Erythroblast (primary cell): ENCODE measurements around the gene NKIRAS1.
"Not testable (repeated sequence)": the region's sequence is repeated elsewhere in the genome, so short reads cannot be mapped to it uniquely, and the experiment has no call there.

Experiments
- DNase-seq, 2 experiments: peaks; one replicate each; lab custom pipeline; 2025; lab: John Stamatoyannopoulos, UW
- GATA1 ChIP-seq: IDR thresholded peaks from 2 replicates; pipeline ENCODE4 v1.6.1; 2011; ENCODE audit warnings: low read depth, mild to moderate bottlenecking, control low read depth, low read length, moderate library complexity
- POLR2A ChIP-seq: IDR thresholded peaks from 2 replicates; pipeline ENCODE4 v1.6.1; 2011; ENCODE audit warnings: mild to moderate bottlenecking, low read length

The NKIRAS1 gene

DNA sequence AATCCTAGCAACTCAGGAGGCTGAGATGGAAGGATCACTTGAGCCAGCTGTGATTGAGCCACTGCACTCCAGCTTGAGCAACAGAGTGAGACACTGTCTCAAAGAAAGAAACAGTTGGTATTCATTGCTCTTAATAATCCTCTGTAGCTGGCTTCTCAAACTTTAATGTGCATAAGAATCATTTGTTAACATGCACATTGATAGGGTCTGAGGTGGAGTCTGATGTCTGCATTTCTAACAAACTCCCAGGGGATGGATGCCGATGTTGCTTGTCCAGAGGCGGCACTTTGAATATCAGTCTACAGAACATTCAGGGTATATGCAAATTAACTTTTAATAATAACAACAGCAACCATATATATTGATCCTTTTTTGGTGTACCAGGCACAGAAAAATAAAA is 39.9 kb downstream of the NKIRAS1 start:
- DNase-seq = no peak
- TF ChIP-seq GATA1 = no peak
- TF ChIP-seq POLR2A = no peak

DNA sequence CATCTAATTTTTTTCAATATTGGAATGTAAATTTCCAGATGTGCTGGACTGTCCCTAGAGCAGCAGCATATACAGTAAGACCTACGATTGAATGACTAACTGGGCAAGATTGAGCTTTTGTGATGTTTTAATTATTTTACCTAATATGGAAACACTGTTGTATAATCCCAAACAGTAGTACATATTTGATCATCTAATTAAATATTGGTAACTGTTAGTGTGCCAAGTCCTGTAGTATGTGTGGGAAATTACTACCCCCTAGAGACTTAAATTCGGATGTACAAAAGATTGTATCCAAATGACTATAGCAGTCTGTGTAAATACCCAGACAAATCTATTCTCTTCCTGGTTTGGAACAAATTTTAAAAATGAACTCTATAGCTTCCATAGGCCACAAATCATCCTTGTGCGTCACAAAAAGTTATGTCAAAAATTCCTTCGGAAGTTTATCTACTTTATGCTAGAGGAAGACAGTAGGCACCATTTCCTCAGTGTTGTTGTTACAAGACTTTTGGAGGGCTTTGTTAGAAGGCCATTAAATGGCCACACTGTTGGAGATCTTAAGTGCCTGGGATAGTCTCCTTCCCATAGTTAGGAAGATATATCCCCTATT is 41.6 kb downstream of the NKIRAS1 start:
- TF ChIP-seq GATA1 (no peak), POLR2A (no peak)
- no peak for DNase-seq

DNA sequence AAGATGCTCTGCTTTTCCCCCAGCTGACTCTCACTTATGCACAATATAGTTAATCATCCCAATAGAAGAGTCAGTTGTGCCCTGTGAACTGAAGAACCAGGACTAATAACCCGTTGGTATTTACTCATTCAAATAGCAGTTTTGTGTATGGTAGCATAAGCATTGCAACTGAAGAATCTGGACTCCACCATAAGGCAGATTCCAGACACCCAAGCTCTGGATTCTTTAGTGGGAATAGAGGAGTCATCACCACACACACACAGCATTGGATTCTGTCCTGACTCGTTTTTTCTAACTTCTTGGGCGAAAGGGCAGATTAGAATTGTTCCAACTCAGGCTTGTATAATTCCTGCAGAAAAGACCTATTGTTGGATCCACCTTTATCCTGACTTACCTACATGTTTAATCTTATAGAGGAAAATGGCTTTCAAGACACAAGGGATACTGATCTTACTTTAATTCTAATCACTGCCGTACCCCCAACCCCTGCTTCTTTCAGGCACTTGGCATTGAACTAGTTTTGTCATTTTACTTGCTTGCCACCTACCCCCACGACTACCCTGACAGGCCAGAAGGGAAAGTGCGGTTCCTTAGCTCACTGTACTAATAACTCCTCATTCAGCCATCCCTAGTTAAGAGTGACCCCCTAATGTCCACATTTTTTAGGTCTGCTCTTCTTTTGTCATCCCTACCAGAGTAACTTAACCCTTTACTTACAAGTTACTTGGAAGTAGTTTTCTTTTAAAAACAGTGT is 42.3 kb downstream of the NKIRAS1 start:
- no peak for TF ChIP-seq GATA1
- no peak for TF ChIP-seq POLR2A
- DNase-seq = no peak

DNA sequence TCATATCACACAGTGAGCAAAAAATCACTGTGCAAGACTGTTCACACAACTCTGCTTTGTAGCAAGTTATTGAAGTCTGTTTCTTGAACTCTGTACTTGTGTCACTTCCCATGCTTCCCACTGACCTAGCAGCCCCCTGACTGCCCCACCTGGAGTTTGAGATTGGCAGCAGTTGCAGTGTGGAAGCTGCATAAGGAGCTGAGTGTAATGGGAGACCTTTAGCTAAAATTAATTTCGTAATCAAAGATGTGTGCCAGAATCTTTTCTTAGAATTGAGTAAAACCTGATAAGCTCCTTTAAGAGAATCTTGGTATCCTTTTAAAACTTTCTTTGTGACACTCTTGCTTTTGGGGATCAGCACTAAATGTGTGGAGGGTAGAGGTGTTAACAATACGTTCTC is 42.8 kb downstream of the NKIRAS1 start:
- no peak for DNase-seq
- no peak for TF ChIP-seq POLR2A
- TF ChIP-seq GATA1 = no peak

DNA sequence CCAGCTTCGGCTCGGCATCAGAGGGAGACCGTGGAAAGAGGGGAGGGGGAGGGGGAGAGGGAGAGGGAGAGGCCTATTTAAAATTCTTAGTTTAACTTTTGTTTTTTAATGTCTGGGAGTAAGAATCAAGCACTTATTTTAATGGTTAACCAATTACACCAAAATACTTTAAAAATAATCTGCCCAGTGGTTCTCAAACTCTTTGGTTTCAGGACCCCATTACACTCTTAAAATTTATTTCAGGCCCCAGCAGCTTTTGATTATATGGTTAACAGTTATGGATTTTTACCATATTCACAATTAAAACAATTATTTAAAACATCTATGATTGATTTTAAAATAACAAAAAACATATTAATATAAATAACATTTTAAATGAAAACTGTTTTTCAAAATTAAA is 44.5 kb downstream of the NKIRAS1 start:
- DNase-seq = no peak
- TF ChIP-seq POLR2A (no peak), GATA1 (no peak)

DNA sequence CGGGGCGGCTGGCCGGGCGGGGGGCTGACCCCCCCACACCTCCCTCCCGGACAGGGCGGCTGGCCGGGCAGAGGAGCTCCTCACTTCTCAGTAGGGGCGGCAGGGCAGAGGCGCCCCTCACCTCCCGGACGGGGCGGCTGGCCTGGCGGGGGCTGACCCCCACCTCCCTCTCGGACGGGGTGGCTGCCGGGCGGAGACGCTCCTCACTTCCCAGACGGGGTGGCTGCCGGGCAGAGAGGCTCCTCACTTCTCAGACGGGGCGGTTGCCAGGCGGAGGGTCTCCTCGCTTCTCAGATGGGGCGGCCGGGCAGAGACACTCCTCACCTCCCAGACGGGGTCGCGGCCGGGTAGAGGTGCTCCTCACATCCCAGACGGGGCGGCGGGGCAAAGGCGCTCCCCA is 45.4 kb downstream of the NKIRAS1 start:
- DNase-seq = not testable (repeated sequence)

DNA sequence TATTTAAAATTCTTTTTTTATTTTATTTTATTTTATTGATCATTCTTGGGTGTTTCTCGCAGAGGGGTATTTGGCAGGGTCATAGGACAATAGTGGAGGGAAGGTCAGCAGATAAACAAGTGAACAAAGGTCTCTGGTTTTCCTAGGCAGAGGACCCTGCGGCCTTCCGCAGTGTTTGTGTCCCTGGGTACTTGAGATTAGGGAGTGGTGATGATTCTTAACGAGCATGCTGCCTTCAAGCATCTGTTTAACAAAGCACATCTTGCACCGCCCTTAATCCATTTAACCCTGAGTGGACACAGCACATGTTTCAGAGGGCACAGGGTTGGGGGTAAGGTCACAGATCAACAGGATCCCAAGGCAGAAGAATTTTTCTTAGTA is 46.1 kb downstream of the NKIRAS1 start:
- DNase-seq = not testable (repeated sequence)

DNA sequence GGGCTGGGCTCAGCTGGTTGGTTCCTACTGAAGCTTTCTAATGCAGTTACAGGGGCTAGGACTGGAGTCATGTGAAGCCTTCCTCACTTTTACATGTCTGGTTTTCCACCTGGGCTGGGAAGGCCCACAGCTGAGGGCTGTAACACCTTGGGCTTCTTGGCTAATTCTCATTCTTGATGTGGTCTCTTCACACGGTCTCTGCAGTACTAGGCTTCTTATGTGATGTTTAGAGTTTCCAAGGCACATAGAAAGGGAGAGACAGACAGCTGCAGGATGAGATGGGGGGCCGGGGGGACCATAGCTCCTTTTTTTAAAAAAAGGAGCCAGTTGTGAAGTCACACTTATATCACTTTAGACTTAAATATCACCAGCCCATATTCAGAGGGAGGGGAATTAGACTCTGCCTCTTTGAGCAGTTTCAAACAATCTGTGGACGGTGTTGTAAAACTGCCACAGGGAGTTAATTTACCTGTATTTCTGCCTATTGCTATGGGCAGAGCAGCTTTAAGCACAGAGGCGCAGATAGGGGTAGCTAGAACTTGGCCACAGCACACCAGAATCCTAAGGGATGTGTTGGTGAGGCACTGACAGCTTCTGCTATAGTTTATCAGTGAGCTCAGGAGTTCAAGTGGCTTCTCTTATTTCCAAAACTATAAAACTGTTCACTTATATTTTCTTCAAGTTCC is 46.7 kb downstream of the NKIRAS1 start:
- no peak for DNase-seq
- no peak for TF ChIP-seq POLR2A
- no peak for TF ChIP-seq GATA1

DNA sequence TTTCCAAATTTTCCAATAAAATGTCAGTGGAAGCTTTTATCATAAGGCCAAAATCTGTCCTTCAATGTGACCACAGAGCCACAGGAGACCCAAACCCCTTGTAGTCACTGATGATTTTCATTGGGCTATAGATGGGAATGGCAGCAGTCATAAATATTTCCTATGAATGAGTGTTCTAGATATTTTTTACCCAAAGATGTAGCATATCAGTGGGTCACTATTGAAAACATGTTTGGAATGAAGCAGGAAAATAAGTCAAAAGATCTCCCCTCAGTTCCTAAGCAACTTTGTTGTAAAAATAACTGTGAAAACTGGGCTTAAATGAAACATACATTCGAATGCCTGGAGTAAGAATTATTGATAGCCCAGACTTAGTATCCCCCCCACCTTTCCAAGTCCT is 49.0 kb downstream of the NKIRAS1 start:
- TF ChIP-seq POLR2A (no peak), GATA1 (no peak)
- DNase-seq = no peak

DNA sequence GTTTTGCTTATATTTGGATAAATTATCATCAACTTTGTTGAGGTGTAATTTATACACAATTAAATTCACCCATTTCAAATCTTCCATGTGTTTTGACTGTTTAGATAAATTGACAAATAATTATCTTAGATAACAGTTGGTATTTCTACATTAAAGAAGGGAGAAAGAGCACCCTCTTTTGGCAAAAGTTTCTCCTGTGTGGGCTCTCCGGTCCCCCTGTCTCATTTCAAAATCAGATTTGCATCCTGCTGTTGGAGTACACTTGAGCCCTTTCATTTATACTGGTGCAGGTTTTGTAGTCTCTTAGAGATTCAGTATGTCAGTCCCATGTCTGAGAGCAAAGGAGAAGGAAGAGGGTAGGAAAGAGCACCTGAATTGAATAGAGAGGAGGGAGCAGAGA is 49.4 kb downstream of the NKIRAS1 start:
- DNase-seq = no peak
- TF ChIP-seq POLR2A = no peak
- TF ChIP-seq GATA1 = no peak

DNA sequence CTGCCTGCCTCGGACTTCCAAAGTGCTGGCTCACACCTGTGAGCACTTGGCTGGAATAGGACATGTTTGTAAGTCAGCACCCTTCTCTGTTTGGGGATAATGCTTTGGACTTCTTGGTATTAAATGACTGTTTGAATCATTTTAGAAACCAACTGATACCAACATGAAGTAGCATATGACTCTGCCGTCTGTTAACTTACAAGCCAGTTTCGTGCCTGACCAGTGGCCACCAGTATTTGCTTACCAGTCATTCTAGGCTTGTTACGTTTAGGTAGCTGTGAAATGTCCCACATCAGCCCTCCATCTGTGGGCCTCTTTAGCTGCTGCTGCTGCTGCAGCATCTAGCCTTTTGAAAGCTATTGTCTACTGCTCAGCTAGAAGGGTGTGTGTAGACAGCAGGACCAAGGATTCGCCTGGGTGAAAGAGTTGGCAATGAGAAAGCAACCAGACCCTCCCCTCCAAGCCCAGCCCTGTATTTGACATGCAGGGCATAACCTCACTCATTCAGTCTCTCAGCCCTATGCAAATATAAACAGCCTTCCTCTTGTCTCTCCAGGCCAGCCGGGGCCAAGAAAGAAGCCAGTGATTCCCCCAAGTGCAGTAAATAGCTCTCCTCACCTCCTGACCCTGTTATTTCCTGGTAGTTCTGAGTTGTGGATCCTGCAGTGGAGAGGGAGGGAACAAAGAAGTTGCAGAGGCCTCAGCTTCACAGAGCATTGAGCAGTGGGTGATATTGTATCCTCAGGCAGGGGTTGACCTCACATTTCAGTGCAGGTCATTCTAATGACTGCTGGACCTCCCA is 51.0 kb downstream of the NKIRAS1 start:
- TF ChIP-seq GATA1 (no peak), POLR2A (no peak)
- DNase-seq = no peak

DNA sequence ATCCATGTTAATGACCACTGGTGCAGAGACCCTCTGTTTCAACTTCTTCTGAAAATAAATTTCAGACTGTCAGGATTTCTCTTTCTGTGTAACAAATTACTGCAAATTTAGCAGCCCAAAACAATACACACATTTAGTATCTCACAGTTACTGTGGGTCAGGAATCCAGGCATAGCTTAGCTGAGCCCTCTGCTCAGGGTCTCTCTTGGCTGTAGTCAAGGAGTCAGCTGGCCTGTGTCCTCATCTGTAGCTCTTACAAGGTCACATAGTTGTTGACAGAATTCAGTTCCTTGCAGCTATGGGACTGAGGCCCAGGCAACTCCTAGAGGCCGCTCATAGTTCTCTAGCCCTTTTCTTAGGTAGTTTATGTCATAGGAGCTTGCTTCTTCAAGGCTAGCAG is 51.9 kb downstream of the NKIRAS1 start:
- DNase-seq = no peak
- no peak for TF ChIP-seq GATA1
- no peak for TF ChIP-seq POLR2A

DNA sequence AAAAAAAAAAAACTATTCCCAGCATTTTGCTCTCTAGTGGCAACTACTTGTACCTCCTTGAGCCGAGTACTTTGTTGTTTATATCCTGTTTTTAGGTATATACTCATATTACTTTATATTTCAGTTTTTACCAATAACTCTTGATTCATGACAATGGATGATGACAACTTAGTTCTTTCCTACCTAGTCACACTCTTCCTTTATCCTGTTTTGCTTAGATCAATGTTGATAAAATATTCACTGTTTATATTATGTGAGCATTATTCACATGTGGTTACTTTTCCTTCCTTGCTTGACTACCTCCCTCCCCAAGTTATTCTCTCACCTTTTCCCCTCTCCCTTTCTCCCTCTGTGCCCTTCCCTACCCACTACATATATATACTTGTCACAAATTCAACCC is 53.7 kb downstream of the NKIRAS1 start:
- DNase-seq = no peak

DNA sequence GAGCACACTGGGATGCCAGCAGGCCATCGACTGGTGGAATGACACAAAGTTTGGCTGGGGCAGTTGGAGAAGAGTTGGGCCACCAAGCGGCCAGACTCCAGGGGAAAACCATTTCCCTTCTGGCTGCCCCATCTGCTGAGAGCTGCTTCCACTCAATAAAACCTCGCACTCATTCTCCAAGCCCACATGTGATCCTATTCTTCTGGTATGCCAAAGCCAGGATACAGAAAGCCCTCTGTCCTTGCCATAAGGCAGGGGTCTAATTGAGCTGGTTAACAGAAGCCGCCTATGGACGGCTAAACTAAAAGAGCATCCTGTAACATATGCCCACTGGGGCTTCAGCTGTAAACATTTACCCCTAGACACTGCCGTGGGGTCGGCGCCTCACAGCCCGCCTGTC is 55.1 kb downstream of the NKIRAS1 start:
- DNase-seq = no peak
- no peak for TF ChIP-seq GATA1
- TF ChIP-seq POLR2A = no peak

More for the DNA sequence above, 53.7 kb downstream of the NKIRAS1 start:
- TF ChIP-seq POLR2A (no peak), GATA1 (no peak)
